PFSK-1 (cell line): ENCODE results near the gene PML.

Experiments used
- FOXP2 ChIP-seq: optimal IDR thresholded peaks from 2 replicates; pipeline ENCODE3; 2011; ENCODE audit warnings: borderline replicate concordance, control low read depth, inconsistent platforms; ENCODE audit not compliant: insufficient read depth; ENCODE audit errors: extremely low read length, extremely low read depth
- POLR2AphosphoS5 ChIP-seq: IDR thresholded peaks from 2 replicates; pipeline ENCODE4 v1.6.1; 2012; ENCODE audit warnings: low read depth, mild to moderate bottlenecking, control low read depth, low read length, moderate library complexity
- SIN3A ChIP-seq: IDR thresholded peaks from 2 replicates; pipeline ENCODE4 v1.6.1; 2012; ENCODE audit warnings: mild to moderate bottlenecking, low read length, moderate library complexity, borderline replicate concordance; ENCODE audit not compliant: insufficient read depth
- TAF1 ChIP-seq: IDR thresholded peaks from 2 replicates; pipeline ENCODE4 v1.6.1; 2012; ENCODE audit warnings: low read length, control low read depth, borderline replicate concordance; ENCODE audit not compliant: insufficient read depth
- TF ChIP-seq, protein P1 (sequence below), 2 experiments: IDR thresholded peaks; 2 replicates each; pipeline versions ENCODE4 v1.6.1 to v1.8.0; 2011 to 2012; ENCODE audit warnings: low read depth in 2 of 2, low read length in 2 of 2, control low read depth in 1 of 2, inconsistent platforms in 1 of 2, mild to moderate bottlenecking in 1 of 2, moderate library complexity in 1 of 2; ENCODE audit not compliant: insufficient read depth in 1 of 2

The PML gene

DNA sequence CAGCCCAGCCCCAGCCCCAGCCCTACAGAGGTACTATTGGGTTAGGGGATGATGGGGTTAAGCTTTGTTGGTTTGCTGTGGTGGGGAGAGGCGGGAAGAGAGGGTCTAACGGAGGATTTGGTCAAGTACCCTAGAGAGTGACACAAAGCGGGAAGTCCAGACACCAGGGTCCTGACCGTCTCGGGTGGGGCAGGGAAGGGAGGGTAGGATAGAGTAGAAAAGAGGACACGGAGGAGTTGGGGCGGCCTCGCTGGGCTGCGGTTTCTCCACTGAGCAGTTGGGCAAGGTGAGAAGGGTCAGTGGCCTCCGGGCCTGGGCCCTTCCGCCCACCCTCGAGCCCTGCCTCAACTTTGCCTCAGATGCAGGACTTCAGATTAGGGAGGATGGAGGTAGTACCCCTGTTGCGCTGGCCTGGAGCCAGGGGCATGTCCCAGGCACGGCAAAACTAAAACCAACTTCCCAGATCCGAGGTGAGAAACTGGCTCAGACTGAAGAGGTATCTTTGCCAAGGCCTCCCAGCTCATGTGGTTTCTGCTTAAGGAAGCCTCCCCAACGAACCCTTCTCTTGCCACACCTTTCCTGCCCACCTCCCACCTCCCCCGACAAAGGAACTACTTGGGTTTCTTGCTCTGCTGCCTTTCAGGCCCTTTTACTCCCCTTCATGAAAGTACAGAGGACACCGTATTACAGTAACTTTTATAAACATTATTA, 551 bp downstream of the PML start:
- no peak for TF ChIP-seq TAF1
- TF ChIP-seq SIN3A: peak; percentile 29; the same call in 1 of the 2 replicates

- TF ChIP-seq FOXP2 (no peak), POLR2AphosphoS5 (no peak), SIN3A (no peak), TAF1 (no peak)
- TF ChIP-seq, protein P1, sequence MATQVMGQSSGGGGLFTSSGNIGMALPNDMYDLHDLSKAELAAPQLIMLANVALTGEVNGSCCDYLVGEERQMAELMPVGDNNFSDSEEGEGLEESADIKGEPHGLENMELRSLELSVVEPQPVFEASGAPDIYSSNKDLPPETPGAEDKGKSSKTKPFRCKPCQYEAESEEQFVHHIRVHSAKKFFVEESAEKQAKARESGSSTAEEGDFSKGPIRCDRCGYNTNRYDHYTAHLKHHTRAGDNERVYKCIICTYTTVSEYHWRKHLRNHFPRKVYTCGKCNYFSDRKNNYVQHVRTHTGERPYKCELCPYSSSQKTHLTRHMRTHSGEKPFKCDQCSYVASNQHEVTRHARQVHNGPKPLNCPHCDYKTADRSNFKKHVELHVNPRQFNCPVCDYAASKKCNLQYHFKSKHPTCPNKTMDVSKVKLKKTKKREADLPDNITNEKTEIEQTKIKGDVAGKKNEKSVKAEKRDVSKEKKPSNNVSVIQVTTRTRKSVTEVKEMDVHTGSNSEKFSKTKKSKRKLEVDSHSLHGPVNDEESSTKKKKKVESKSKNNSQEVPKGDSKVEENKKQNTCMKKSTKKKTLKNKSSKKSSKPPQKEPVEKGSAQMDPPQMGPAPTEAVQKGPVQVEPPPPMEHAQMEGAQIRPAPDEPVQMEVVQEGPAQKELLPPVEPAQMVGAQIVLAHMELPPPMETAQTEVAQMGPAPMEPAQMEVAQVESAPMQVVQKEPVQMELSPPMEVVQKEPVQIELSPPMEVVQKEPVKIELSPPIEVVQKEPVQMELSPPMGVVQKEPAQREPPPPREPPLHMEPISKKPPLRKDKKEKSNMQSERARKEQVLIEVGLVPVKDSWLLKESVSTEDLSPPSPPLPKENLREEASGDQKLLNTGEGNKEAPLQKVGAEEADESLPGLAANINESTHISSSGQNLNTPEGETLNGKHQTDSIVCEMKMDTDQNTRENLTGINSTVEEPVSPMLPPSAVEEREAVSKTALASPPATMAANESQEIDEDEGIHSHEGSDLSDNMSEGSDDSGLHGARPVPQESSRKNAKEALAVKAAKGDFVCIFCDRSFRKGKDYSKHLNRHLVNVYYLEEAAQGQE (IDR thresholded peaks at IDR 0.05; ENCODE audit: insufficient read depth in 1 of 2, low read depth in 2 of 2, low read length in 2 of 2): no peak
These were observed 1.8 kb downstream of the PML start for GRCh38 chr15:73996267-73996666.

GRCh38 chr15:73996939-73997338, 2.4 kb downstream of the PML start:
- TF ChIP-seq TAF1: no peak
- TF ChIP-seq, protein P1 (IDR thresholded peaks at IDR 0.05; ENCODE audit: insufficient read depth in 1 of 2, low read depth in 2 of 2, low read length in 2 of 2): no peak
- TF ChIP-seq SIN3A: no peak
- no peak for TF ChIP-seq POLR2AphosphoS5
- no peak for TF ChIP-seq FOXP2

GRCh38 chr15:73997986-73998385, 3.5 kb downstream of the PML start:
- TF ChIP-seq SIN3A: no peak
- no peak for TF ChIP-seq TAF1
- TF ChIP-seq, protein P1 (IDR thresholded peaks at IDR 0.05; ENCODE audit: insufficient read depth in 1 of 2, low read depth in 2 of 2, low read length in 2 of 2): no peak
- TF ChIP-seq POLR2AphosphoS5: no peak
- no peak for TF ChIP-seq FOXP2

GRCh38 chr15:74006774-74007639, 12.5 kb downstream of the PML start:
- TF ChIP-seq FOXP2 (no peak), SIN3A (no peak), TAF1 (no peak), POLR2AphosphoS5 (no peak)
- TF ChIP-seq, protein P1 (IDR thresholded peaks at IDR 0.05; ENCODE audit: insufficient read depth in 1 of 2, low read depth in 2 of 2, low read length in 2 of 2): no peak
